DMS114 treated with DMSO at 0.1 percent for 48 hours (cell line): ENCODE measurements around the gene AGAP3.

ENCODE experiments used
- DNase-seq: peaks from one replicate; lab custom pipeline; 2025; ENCODE audit not compliant: unreplicated experiment; lab: John Stamatoyannopoulos, UW

Gene AGAP3

GRCh38 chr7:151107882-151108281, 21.6 kb downstream of the AGAP3 start:
- no peak for DNase-seq

GRCh38 chr7:151109094-151110048, 23.1 kb downstream of the AGAP3 start:
- no peak for DNase-seq

- no peak for DNase-seq
Measured at GRCh38 chr7:151110236-151110940, 24.1 kb downstream of the AGAP3 start.

GRCh38 chr7:151110941-151111645, 24.8 kb downstream of the AGAP3 start:
- DNase-seq, result peak; percentile 17

- no peak for DNase-seq
Measured at GRCh38 chr7:151113344-151114150, 27.3 kb downstream of the AGAP3 start.

GRCh38 chr7:151114151-151115090, 28.1 kb downstream of the AGAP3 start:
- DNase-seq, result no peak

- no peak for DNase-seq
Measured at GRCh38 chr7:151115121-151115835, 29.0 kb downstream of the AGAP3 start.

GRCh38 chr7:151115836-151116418, 29.7 kb downstream of the AGAP3 start:
- DNase-seq, result no peak

- DNase-seq, result no peak
Measured at GRCh38 chr7:151116603-151117440, 30.5 kb downstream of the AGAP3 start.

GRCh38 chr7:151117565-151117964, 31.3 kb downstream of the AGAP3 start:
- DNase-seq, result no peak

- DNase-seq, result no peak
Measured at GRCh38 chr7:151118108-151119054, 32.1 kb downstream of the AGAP3 start.

GRCh38 chr7:151119055-151119415, 32.8 kb downstream of the AGAP3 start:
- DNase-seq, result no peak

GRCh38 chr7:151119902-151120301, 33.6 kb downstream of the AGAP3 start:
- DNase-seq, result no peak

GRCh38 chr7:151120896-151121295, 34.6 kb downstream of the AGAP3 start:
- no peak for DNase-seq

- DNase-seq, result no peak
Measured at GRCh38 chr7:151121380-151122170, 35.3 kb downstream of the AGAP3 start.

GRCh38 chr7:151122276-151122675, 36.0 kb downstream of the AGAP3 start:
- DNase-seq, result no peak
